GM12891 (cell line): Measurements from ENCODE around the gene EIF4G3.

Experiments used
- POLR2A ChIP-seq: IDR thresholded peaks from 2 replicates; pipeline ENCODE4 v1.6.1; 2011; ENCODE audit warnings: low read depth, low read length, control low read depth
- POLR2AphosphoS5 ChIP-seq: IDR thresholded peaks from 2 replicates; pipeline ENCODE4 v1.6.1; 2011; ENCODE audit warnings: low read depth, low read length, control low read depth
- POU2F2 ChIP-seq: IDR thresholded peaks from 2 replicates; pipeline ENCODE4 v1.6.1; 2011; ENCODE audit warnings: low read depth, mild to moderate bottlenecking, control low read depth, low read length, moderate library complexity
- TAF1 ChIP-seq: IDR thresholded peaks from 2 replicates; pipeline ENCODE4 v1.6.1; 2011; ENCODE audit warnings: low read depth, low read length, control low read depth

DNA sequence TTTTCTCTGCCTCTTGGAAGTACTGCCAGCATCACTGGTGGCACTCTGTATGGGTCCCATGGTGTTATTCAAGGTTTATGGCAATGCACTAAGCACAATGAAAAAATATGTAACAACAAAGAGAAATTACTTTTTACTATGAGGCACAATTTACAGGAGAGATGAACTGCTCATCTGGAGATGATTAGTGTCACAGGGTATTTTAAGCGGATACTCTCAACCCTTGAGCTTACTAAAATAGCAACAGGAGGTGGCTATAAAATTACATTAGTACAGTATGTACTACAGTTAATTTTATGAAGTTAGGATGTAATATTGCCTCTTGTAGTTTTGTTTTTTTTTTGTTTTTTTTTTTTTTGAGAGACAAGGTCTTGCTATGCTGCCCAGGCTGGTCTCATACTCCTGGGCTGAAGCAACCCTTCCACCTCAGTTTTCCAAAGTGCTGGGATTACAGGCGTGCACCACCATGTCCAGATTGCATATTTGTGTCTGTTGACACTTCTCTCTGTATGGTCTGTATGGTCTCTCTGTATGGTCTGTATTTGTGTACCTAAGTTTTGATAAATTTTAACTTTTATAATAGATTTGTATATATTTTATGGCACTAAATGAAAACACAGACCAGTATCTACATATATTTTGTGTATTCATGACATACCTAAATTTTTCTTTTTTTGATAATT, 214.0 kb downstream of the EIF4G3 start:
- no peak for TF ChIP-seq POU2F2
- TF ChIP-seq POLR2AphosphoS5 = no peak
- no peak for TF ChIP-seq TAF1
- TF ChIP-seq POLR2A = no peak
